Measurements from ENCODE around the gene DUSP22. TPM values are rescaled to one million over a fixed set of nuclear protein-coding genes. Genes with fewer than 3 reads are reported as not detected.

Gene DUSP22
- total and polyA plus RNA-seq, 9 of the 15 experiments (the other 6 are each of a cell fraction or from before 2014, with no cell fraction given), result 9.3 to 19.4 (median 11.8) TPM

DNA sequence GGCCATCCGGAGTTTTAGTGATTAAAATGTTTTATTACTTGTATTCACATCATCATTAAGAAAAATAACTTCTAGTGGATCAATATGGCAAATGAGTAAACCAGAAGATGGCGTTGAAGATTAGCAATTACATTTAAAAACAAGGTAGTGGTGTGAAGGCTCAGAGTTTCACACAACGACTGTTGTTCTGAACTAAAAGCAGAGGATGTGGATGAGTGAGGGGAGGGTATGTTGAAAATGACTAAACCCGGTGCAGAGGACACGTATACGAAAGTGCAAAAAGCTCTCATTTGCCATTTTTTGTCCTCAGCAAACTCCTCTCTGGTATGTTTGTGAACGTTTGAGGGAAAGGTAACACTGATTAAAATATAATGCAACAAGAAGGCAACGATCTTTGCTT is 97.3 kb downstream of the DUSP22 start (continued):
- TF ChIP-seq, protein P1, sequence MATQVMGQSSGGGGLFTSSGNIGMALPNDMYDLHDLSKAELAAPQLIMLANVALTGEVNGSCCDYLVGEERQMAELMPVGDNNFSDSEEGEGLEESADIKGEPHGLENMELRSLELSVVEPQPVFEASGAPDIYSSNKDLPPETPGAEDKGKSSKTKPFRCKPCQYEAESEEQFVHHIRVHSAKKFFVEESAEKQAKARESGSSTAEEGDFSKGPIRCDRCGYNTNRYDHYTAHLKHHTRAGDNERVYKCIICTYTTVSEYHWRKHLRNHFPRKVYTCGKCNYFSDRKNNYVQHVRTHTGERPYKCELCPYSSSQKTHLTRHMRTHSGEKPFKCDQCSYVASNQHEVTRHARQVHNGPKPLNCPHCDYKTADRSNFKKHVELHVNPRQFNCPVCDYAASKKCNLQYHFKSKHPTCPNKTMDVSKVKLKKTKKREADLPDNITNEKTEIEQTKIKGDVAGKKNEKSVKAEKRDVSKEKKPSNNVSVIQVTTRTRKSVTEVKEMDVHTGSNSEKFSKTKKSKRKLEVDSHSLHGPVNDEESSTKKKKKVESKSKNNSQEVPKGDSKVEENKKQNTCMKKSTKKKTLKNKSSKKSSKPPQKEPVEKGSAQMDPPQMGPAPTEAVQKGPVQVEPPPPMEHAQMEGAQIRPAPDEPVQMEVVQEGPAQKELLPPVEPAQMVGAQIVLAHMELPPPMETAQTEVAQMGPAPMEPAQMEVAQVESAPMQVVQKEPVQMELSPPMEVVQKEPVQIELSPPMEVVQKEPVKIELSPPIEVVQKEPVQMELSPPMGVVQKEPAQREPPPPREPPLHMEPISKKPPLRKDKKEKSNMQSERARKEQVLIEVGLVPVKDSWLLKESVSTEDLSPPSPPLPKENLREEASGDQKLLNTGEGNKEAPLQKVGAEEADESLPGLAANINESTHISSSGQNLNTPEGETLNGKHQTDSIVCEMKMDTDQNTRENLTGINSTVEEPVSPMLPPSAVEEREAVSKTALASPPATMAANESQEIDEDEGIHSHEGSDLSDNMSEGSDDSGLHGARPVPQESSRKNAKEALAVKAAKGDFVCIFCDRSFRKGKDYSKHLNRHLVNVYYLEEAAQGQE (IDR thresholded peaks at IDR 0.05; ENCODE audit: borderline replicate concordance), result no peak
- TF ChIP-seq, protein P1 (CRISPR knock-in tag; IDR thresholded peaks at IDR 0.05; ENCODE audit: low read depth), result no peak
